Measurements from ENCODE around the gene SLC6A5. TPM values are rescaled to one million over a fixed set of nuclear protein-coding genes. Genes with fewer than 3 reads are reported as not detected.

SLC6A5 gene
- total RNA-seq, 3 donors from 2014 or later (not counting 1 experiment from before 2014, with no cell fraction given): not detected

- Histone ChIP-seq H3K4me1 (ENCODE audit: control insufficient read depth, insufficient read depth, low read length) (no peaks in the 10 kb centered on the region), H3K27ac (ENCODE audit: low read length) (no peak overlapping the region), H3K27me3 (ENCODE audit: control insufficient read depth, insufficient read depth, low read length) (no peaks in the 10 kb centered on the region), H3K4me3 (ENCODE audit: low read length) (no peak overlapping the region), H3K9me3 (ENCODE audit: control insufficient read depth, insufficient read depth, low read length) (no peaks in the 10 kb centered on the region), H3K36me3 (ENCODE audit: control insufficient read depth, insufficient read depth, low read length) (no peaks in the 10 kb centered on the region)
- DNase-seq (peak in 1 of 2 donors; percentile 58), ATAC-seq (peak in 1 of 3 donors; percentile 55)
- H3K9me3 Mint-ChIP-seq: no peaks in the 10 kb centered on the region
- WGBS (ENCODE audit: insufficient coverage): 43% methylated on average over 4 of the region's 4 CpGs
- peak; percentile 85 for TF ChIP-seq CTCF (IDR thresholded peaks at IDR 0.05)
- no peak overlapping the region for H3K27ac Mint-ChIP-seq
- no peaks in the 10 kb centered on the region for H3K36me3 Mint-ChIP-seq
- no peaks in the 10 kb centered on the region for H3K4me1 Mint-ChIP-seq
- intact Hi-C loops (cut with micrococcal nuclease): no loop called here
- peaks cover 0 to 5% of the 10 kb centered on the region in 2 donors for H3K27me3 Mint-ChIP-seq (ENCODE audit: low read depth in 2 of 2)
- no peak overlapping the region for H3K4me3 Mint-ChIP-seq
These were observed 48.7 kb downstream of the SLC6A5 start for GRCh38 chr11:20647976-20648565.

- peaks cover 5 to 8% of the 10 kb centered on the region in 2 donors for H3K27me3 Mint-ChIP-seq (ENCODE audit: low read depth in 2 of 2)
- no peaks in the 10 kb centered on the region for H3K4me1 Mint-ChIP-seq
- no peaks in the 10 kb centered on the region for H3K4me1 ChIP-seq (ENCODE audit: control insufficient read depth, insufficient read depth, low read length)
- H3K27me3 ChIP-seq (ENCODE audit: control insufficient read depth, insufficient read depth, low read length): no peaks in the 10 kb centered on the region
- no peaks in the 10 kb centered on the region for H3K9me3 ChIP-seq (ENCODE audit: control insufficient read depth, insufficient read depth, low read length)
- no peaks in the 10 kb centered on the region for H3K36me3 ChIP-seq (ENCODE audit: control insufficient read depth, insufficient read depth, low read length)
- H3K36me3 Mint-ChIP-seq: no peaks in the 10 kb centered on the region
- ATAC-seq: no peak
- no peak for TF ChIP-seq CTCF (IDR thresholded peaks at IDR 0.05)
- 84% methylated on average over 13 of the region's 13 CpGs for WGBS (ENCODE audit: insufficient coverage)
- no peak overlapping the region for H3K4me3 ChIP-seq (ENCODE audit: low read length)
- H3K4me3 Mint-ChIP-seq: no peak overlapping the region
- H3K9me3 Mint-ChIP-seq: no peaks in the 10 kb centered on the region
- intact Hi-C loops (cut with micrococcal nuclease): no loop called here
- no peak overlapping the region for H3K27ac ChIP-seq (ENCODE audit: low read length)
- no peak for DNase-seq
- no peak overlapping the region for H3K27ac Mint-ChIP-seq
These were observed 52.9 kb downstream of the SLC6A5 start for GRCh38 chr11:20652150-20652806.

- no peak for TF ChIP-seq CTCF (IDR thresholded peaks at IDR 0.05)
- 94% methylated on average over 2 of the region's 3 CpGs for WGBS (ENCODE audit: insufficient coverage)
- Histone ChIP-seq H3K9me3 (ENCODE audit: control insufficient read depth, insufficient read depth, low read length) (no peaks in the 10 kb centered on the region), H3K4me3 (ENCODE audit: low read length) (no peak overlapping the region), H3K4me1 (ENCODE audit: control insufficient read depth, insufficient read depth, low read length) (no peaks in the 10 kb centered on the region), H3K27me3 (ENCODE audit: control insufficient read depth, insufficient read depth, low read length) (no peaks in the 10 kb centered on the region), H3K27ac (ENCODE audit: low read length) (no peak overlapping the region), H3K36me3 (ENCODE audit: control insufficient read depth, insufficient read depth, low read length) (no peaks in the 10 kb centered on the region)
- Mint-ChIP-seq H3K27me3 (ENCODE audit: low read depth in 2 of 2) (peaks cover 5 to 8% of the 10 kb centered on the region in 2 donors), H3K4me3 (no peak overlapping the region), H3K9me3 (no peaks in the 10 kb centered on the region), H3K27ac (no peak overlapping the region), H3K4me1 (no peaks in the 10 kb centered on the region), H3K36me3 (no peaks in the 10 kb centered on the region)
- intact Hi-C loops (cut with micrococcal nuclease): no loop called here
- no peak for ATAC-seq
- DNase-seq: no peak
These were observed 54.6 kb downstream of the SLC6A5 start for GRCh38 chr11:20654038-20654437.
